SK-N-MC (cell line): Measurements from ENCODE around the gene SAMMSON.

ENCODE experiments used
- EZH2 ChIP-seq: fragments of 200-600 bp; sonication (generic); IDR thresholded peaks from one replicate; pipeline ENCODE4 v1.6.1; 2017; ENCODE audit warnings: antibody characterized with exemption
- FOXP2 ChIP-seq: optimal IDR thresholded peaks from 2 replicates; pipeline ENCODE3; 2011; ENCODE audit warnings: mild to moderate bottlenecking, moderate library complexity; ENCODE audit not compliant: insufficient read depth; ENCODE audit errors: extremely low read length, control extremely low read depth
- POLR2AphosphoS5 ChIP-seq: IDR thresholded peaks from 2 replicates; pipeline ENCODE4 v1.6.1; 2012; ENCODE audit warnings: mild to moderate bottlenecking, low read depth, low read length, borderline replicate concordance

DNA sequence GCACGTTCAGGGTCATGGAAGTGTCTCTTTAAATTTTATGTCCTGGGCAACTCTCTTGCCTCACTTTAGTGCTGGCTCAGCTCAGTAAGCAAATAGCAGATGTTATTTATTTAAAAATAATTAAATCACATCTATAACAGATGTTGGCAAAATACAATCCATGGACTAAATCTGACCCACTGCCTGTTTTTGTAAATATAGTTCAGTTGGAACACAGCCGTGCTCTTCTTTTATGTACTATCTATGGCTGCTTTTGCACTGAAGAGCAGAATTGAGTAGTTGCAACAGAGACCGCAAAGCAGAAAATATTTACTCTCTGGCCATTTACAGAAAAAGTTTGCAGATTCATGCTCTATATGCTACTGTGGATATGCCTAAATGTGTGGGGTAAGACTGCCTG, 79.2 kb downstream of the SAMMSON start:
- no peak for TF ChIP-seq POLR2AphosphoS5
- no peak for TF ChIP-seq EZH2
- TF ChIP-seq FOXP2: no peak
